Measurements from ENCODE around the gene C18orf63.

C18orf63 gene

DNA sequence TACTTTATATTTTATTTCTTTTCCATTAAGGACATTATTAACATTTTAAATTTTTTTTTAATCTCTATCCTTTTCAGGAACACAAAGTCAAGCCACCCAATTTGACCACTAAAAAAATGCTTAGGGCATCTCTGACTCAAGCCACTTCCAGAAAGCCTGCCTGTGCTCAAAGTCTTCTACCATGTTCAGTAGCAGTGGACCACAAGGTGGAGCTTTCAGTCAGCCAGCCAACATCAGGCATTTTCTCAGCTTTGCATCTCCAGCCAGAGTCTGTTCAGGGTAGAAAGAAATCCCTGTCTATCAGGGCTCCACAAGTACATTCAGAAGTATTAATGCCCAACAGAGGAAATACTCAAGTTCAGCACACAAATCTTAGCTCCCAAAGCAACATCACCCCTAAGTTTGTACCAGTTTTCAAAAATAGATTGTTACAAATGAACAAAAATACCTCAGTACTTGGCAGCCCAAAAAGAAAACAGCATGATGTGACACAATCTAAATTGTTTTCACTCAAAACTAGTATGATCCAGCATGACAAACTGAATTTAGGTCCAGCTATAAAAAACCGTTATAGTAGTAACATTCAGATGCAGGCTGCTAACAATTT lies 37.6 kb downstream of the C18orf63 start:
- TF ChIP-seq, protein P1, sequence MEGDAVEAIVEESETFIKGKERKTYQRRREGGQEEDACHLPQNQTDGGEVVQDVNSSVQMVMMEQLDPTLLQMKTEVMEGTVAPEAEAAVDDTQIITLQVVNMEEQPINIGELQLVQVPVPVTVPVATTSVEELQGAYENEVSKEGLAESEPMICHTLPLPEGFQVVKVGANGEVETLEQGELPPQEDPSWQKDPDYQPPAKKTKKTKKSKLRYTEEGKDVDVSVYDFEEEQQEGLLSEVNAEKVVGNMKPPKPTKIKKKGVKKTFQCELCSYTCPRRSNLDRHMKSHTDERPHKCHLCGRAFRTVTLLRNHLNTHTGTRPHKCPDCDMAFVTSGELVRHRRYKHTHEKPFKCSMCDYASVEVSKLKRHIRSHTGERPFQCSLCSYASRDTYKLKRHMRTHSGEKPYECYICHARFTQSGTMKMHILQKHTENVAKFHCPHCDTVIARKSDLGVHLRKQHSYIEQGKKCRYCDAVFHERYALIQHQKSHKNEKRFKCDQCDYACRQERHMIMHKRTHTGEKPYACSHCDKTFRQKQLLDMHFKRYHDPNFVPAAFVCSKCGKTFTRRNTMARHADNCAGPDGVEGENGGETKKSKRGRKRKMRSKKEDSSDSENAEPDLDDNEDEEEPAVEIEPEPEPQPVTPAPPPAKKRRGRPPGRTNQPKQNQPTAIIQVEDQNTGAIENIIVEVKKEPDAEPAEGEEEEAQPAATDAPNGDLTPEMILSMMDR (IDR thresholded peaks at IDR 0.05) = peak; percentile 82

- TF ChIP-seq, protein P1 (IDR thresholded peaks at IDR 0.05) = no peak
Measured at GRCh38 chr18:74356959-74357358, 41.3 kb downstream of the C18orf63 start.

- TF ChIP-seq, protein P1 (IDR thresholded peaks at IDR 0.05) = no peak
Measured at GRCh38 chr18:74360852-74361655, 45.4 kb downstream of the C18orf63 start.

DNA sequence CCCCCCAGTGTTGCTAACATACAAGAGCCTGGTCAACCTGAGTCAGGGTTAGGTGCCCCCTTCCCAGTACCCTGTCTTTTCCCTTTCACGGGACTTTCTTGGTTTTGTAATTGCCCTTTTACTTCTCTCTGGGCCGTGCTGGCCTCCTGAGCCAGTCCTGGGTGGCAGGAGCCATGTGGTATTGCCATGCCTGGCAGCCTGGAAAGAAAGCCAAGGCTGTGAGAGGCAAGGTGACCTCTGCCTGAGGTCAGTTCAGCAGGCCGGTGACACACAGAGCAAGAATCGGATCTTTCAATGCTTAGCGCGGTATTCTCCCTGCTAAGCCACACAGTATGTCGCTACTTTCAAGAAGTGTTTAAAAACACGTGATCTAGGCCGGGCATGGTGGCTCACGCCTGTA lies 52.3 kb downstream of the C18orf63 start:
- TF ChIP-seq, protein P1 (IDR thresholded peaks at IDR 0.05) = no peak

GRCh38 chr18:74368901-74369705 lies 53.5 kb downstream of the C18orf63 start:
- TF ChIP-seq, protein P1 (IDR thresholded peaks at IDR 0.05) = no peak

GRCh38 chr18:74370115-74370514 lies 54.5 kb downstream of the C18orf63 start:
- TF ChIP-seq, protein P1 (IDR thresholded peaks at IDR 0.05) = no peak

- TF ChIP-seq, protein P1 (IDR thresholded peaks at IDR 0.05) = no peak
Measured at GRCh38 chr18:74373428-74373827, 57.8 kb downstream of the C18orf63 start.
